GM12864 (cell line): ENCODE measurements around the gene DPP9.

Experiments
- DNase-seq: peaks from one replicate; pipeline ENCODE4 v3.0.0-alpha.2; 2011; ENCODE audit warnings: low read depth
- H3K4me3 ChIP-seq: 2 replicates; pipeline ENCODE4 v1.5.1; 2011; ENCODE audit warnings: mild to moderate bottlenecking, low read depth, low read length, control low read depth
- TF ChIP-seq, protein P1 (sequence below): IDR thresholded peaks from 2 replicates; pipeline ENCODE4 v1.5.1; 2011; ENCODE audit warnings: low read depth, mild to moderate bottlenecking, moderate library complexity, low read length, control low read depth, inconsistent platforms; ENCODE audit errors: missing control alignments

Gene DPP9

GRCh38 chr19:4650159-4650558 lies 73.5 kb downstream of the DPP9 start:
- no peak for DNase-seq
- no peak overlapping the region for H3K4me3 ChIP-seq
- TF ChIP-seq, protein P1, sequence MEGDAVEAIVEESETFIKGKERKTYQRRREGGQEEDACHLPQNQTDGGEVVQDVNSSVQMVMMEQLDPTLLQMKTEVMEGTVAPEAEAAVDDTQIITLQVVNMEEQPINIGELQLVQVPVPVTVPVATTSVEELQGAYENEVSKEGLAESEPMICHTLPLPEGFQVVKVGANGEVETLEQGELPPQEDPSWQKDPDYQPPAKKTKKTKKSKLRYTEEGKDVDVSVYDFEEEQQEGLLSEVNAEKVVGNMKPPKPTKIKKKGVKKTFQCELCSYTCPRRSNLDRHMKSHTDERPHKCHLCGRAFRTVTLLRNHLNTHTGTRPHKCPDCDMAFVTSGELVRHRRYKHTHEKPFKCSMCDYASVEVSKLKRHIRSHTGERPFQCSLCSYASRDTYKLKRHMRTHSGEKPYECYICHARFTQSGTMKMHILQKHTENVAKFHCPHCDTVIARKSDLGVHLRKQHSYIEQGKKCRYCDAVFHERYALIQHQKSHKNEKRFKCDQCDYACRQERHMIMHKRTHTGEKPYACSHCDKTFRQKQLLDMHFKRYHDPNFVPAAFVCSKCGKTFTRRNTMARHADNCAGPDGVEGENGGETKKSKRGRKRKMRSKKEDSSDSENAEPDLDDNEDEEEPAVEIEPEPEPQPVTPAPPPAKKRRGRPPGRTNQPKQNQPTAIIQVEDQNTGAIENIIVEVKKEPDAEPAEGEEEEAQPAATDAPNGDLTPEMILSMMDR = no peak

GRCh38 chr19:4649392-4650047 lies 74.1 kb downstream of the DPP9 start:
- TF ChIP-seq, protein P1 = no peak
- no peak for DNase-seq
- H3K4me3 ChIP-seq = no peak overlapping the region

- no peak overlapping the region for H3K4me3 ChIP-seq
- TF ChIP-seq, protein P1 = no peak
- DNase-seq = no peak
Measured at GRCh38 chr19:4647676-4648644, 75.7 kb downstream of the DPP9 start.

DNA sequence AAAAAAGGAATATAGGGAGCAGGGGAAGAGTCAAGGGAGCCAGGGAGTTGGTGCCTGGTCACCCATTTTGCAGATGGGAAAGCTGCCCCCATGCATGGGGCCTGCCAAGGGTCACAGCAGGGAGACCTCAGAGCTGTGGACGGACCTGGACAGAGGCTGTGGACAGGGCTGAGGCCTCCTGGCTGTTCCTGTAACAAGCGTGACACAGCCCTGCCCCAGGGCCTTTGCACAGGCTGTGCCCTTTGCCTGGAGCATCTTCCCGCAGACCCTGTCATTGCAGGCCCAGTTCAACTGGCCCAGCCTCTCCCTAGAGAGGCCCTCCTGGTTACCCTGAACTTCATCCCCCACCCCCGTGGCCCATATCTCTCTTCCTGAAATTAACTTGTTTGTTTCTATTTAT lies 77.9 kb downstream of the DPP9 start:
- TF ChIP-seq, protein P1 = no peak
- DNase-seq = no peak
- H3K4me3 ChIP-seq = no peak overlapping the region

GRCh38 chr19:4642625-4643024 lies 81.0 kb downstream of the DPP9 start:
- no peak for DNase-seq
- TF ChIP-seq, protein P1 = no peak
- H3K4me3 ChIP-seq = no peak overlapping the region

DNA sequence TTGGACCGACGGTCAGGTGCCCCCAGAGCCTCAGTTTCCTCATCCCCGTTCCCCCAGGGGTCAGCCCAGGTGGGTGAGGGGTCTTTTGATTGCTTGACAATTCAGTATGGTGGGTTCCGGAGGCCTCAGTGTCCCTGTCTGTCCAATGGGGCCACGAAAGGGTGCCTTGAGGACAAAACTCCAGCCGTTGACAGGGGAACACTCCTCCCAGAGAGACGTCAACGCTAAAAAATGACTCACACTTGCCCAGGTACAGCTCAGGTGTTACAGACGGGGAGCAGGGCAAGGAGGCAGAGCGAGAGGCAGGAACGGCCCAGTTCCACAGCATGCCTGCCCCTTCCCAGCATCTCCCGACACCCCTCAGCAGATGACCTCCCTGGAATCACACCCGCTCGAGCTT lies 82.5 kb downstream of the DPP9 start:
- H3K4me3 ChIP-seq = no peak overlapping the region

More for the DNA sequence above, 82.5 kb downstream of the DPP9 start:
- TF ChIP-seq, protein P1 = no peak
- no peak for DNase-seq
